Frontal cortex (tissue), 4 donors: ENCODE results near the gene FBXO33. TPM values are rescaled to one million over a fixed set of nuclear protein-coding genes. Genes with fewer than 3 reads are reported as not detected.

Experiments used
- DNase-seq, 2 donors: peaks; one replicate each; pipeline ENCODE4 v3.0.0; 2012; ENCODE audit warnings: low spot score in 2 of 2
- FAIRE-seq: peaks from 2 replicates; lab custom pipeline; 2012; peaks lifted over from hg19 to GRCh38; lab: Jason Lieb, UNC
- total RNA-seq: library from RNA; depleted of rRNA; stranded (reverse); fragments of >200 nt; gene quantifications from one replicate; pipeline ENCODE4 v1.2.3, GENCODE V29; 2014
- donor health status: control.
- donor health status: control.
- donor health status: control.

The FBXO33 gene
- total RNA-seq, 1 donor from 2014 or later = 24.5 TPM

DNA sequence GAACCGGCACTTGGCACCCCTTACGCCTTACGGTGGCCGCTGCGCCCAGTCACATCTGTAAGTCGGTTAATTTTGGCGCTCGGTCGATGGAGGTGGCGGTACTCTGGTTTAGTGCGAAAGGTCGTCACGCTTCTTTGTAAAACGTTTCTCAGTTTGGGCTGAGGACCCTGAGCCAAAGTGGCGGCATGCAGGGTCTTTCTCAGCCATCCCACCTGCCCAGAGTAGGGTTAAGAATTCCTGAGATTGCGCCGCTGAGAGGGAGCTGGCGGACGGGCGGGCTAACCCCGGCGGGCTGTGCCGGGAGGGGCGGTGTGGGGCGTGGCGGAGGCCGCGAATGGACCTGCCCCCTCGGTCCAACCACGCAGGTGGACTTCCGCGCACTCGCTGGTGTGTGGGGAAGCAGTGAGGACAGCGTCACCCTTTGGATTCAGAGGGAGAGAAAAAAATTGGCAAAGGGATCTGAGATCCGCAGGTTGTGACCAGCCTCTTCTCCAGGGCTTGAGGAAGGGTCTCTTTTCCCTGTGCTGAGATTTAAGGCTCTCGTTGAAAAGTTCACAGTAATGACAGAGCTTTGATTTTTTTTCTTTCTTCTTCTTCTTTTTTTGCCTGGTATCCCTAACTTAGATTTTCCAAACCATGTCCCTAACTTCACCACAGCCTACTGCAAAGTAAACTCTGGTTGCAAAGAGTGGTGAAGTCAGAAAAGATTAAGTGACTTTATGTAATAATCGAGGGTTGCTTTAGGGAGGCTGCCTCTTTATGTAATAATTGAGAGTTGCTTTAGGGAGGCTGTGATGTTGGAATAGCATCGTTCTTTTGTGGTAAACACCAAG is 602 bp upstream of the FBXO33 start:
- no peak for FAIRE-seq
- peak; percentile 67 to 73 for DNase-seq

DNA sequence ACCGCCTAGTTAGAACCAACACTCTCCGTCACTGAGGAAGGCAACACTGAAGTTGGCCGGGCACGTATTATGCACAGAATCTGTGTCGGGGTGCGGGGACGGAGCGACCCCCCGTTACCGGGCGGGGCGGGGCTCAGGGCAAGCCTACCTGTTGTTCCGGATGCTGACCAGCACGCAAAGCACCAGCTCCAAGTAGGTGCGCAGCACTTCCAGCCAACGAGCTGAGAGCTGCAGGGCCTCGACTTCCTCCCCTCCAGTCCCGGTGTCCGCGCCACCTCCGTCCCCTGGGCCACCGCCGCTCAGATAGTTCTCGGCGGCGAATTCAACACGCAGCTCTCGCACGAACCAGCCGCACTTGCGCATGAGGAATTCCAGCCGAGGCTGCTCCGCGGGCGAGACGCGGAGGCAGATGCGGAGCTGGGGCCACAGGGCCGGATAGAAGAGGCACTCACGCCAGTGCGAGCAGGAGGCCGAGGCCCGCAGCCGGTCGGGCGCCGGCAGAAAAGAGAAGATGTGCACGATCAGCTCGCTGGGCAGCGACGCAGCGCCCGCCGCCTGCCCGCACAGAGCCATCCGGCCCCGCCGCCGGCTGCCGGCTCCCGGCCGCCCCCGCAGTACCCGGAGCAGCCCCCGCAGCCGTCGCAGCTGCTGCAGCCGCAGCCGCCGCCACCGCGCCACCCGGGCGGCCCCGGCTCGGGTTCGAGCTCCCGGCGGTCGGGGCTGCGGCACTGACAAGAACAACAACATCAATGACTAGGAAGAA is 636 bp downstream of the FBXO33 start:
- DNase-seq (no peak), FAIRE-seq (no peak)

DNA sequence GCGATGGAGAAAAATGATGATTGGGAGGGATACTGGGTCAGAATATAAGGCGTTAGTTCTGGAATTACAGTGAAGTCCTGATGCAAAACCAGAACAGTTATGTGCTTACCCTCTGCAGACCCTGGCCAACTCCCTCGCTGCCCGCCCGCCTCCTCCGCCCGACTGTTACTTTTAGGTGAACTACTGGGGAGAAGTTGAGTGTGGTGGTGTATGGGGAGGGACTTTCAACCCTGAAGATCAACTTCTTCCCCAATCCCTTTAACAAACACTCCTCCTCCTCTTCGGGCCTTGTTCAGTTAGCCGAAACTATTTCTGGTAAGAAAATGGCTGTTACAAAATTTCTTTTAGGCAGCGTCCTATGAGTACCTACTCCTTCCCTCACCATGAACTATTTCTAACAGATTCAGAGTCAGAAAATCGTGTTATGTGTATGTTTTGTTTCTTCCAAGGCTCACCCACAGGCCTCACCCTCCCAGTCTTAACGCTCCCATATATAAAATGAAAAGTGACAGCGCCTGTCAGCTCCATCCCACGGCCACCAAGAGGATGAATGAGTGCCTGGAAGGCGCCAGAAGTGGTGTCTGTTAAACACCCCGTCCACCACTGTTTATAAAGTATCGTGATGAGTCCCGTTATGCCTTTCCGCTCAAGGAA is 1.3 kb downstream of the FBXO33 start:
- FAIRE-seq (no peak), DNase-seq (no peak)

DNA sequence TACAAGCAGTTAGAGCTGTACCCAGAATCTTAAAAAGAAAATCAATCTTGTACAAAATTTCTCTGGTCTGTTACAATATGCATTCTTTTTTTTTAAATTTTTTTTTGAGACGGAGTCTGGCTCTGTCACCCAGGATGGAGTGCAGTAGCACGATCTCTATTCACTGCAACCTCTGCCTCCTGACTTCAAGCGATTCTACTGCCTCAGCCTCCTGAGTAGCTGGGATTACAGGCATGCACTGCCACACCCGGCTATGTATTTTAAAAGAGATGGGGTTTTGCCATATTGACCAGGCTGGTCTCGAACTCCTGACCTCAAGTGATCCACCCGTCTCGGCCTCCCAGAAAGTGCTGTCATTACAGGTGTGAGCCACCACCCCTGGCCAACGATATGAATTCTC is 4.1 kb downstream of the FBXO33 start:
- FAIRE-seq (no peak), DNase-seq (no peak)

DNA sequence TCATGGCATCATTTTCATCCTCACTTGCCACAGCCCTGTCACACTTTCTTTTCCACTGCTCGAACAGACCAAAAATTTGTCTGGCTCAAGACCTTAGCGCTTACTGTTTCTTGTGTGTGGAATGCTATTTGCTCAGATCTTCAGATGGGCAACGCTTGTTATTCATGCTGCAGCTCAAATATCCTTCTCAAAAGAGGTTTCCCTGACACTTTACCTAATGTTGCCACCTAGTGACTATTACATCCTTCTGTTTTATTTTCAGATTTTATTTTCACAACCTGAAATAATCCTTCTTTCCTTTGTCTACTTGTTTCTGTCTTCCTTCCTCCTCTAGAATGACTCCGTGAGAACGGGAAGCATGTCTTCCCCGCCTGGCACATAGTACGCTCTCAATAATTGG is 5.6 kb downstream of the FBXO33 start:
- FAIRE-seq = no peak

DNA sequence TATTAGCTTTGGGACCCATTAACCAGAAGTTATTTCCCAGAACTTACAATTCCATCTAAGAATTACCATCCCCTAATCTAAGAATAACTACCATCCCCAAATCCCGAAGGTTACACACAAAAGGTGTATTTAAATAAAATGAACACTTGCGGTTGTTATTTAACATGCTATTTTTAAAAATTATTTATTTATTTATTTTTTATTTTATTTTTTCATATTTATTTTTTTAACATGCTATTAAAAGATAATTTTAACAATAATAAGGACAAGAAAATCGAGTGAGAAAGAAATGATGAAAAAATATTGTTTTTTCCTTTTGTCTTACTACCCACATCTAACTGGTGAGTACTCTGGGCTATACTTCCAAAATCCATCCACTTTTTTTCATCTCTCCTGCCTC is 6.3 kb downstream of the FBXO33 start:
- DNase-seq (no peak), FAIRE-seq (peak; percentile 96)

More for the DNA sequence above, 5.6 kb downstream of the FBXO33 start:
- DNase-seq = no peak

DNA sequence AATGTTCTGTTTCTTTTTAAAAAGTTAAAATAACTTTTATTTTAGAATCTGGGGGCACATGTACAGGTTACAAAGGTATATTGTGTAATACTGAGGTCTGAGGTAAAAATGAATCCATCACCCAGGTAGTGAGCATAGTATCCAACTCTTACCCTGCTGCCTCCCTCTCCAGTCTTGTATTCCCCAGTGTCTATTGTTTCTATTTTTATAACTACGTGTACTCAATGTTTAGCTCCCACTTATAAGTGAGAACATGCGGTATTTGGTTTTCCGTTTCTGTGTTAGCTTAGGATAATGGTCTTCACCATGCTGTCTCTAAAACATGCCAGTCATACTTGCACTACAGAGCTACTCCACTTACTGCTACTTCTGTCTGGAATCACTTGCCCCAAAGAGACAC is 8.4 kb downstream of the FBXO33 start:
- no peak for DNase-seq
- no peak for FAIRE-seq

DNA sequence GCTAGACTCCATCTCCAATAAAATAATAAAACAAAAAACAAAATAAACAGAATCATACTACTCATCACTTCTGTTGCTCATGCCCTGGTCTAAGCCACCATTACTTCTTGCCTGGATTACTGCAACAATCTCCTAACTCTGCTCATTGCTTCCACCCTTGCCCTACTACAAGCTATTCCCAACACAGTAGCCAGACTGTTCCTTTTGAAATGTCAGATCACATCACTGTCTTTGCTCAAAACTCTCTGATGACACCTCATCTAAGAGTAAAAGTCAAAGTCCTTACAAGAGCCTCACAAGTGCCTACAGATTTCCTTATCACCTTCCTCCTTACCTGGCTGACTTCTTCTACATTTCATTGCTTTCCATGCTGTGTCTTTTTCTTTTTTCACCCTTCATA is 10.0 kb downstream of the FBXO33 start:
- FAIRE-seq (no peak), DNase-seq (no peak)

DNA sequence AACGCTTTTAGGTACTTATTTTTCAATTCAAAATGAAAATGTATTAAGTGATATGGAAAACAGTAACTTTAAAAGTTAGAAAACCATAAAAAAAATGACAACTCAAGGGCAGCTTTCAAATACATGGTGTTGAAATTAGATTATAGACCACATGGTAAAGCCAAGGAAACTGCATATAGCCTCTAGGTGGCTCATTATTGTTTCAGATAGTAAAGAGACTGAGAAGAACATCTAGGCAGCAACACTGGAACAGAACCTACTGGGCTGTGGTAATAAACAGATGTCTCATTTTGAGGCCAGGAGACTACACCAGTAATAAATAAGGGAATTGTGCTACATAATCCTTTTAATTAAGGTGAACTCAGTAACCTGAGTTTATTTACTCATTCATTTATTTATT is 13.0 kb downstream of the FBXO33 start:
- FAIRE-seq (no peak), DNase-seq (no peak)

DNA sequence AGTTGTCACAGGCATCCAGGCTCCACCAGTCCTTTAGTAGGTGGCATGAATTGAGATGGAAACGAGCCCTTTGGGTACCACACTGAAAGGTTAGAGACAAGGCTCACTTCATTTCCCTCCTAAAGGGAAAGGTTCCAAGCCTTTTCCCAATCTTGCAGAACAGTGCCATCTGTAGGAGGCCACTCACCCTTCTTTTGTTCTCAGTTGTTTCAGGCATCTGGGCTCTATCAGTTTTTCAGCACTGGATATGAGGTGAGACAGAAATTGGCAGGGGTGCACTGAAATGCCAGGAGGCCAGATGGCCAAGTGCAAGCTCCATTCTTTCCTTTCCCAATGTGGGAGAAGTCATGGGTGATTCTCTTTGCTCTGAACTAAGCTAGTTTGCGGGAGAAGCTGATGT is 15.2 kb downstream of the FBXO33 start:
- DNase-seq (no peak), FAIRE-seq (no peak)

DNA sequence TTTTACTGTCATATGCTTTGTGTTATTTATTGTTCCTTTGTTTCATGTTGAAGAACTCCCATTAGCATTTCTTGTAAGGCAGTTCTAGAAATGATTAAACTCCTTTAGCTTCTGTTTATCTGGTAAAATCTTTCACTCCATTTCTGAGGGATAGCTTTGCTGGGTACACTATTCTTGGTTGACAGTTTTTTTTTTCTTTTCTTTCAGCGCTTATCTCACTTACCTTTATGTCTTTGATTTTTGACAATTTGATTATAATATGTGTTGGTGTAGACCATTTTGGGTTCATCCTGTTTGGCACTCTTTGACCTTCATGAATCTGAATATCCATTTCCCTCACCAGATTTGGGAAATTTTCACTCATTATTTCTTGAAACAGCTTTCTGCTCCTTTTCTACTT is 16.2 kb downstream of the FBXO33 start:
- FAIRE-seq (no peak), DNase-seq (no peak)

DNA sequence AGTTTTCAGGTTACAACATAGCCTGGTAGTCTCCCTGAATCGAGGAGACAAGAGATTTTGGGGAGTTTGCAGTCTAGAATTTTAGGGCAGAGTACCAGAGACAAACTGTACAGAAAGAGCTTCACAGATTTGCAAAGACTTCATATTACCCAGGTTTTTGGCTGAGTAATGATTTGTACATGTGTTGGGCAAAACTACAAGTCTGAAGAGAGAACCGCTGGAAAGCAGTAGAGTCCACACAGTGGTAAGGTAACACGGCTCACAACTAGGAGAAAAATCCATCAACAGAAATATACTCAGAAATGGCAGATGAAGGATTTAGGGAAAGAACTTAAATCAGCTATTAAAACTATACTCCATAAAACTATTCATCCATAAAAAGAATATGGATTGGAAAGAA is 25.7 kb downstream of the FBXO33 start:
- DNase-seq (no peak), FAIRE-seq (no peak)

DNA sequence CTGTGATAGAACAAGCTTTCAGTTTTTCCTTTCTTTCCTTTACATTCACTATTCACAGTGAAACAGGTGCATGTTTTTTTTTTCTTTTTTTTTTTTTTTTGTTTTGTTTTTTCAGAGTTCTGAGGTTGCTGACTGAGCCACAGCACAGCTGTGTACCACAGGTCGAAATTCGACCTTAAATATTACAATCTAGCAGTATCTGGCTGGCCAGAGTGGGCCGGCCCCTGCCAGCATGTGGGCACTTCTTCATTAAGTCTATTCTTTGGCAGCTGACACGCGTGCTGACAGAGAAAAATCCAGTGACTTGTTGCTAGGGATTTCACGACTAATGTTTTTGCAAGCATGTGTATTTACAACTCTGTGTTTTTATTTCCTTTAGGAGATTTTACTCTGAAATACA is 33.9 kb downstream of the FBXO33 start:
- no peak for DNase-seq
- FAIRE-seq = no peak

DNA sequence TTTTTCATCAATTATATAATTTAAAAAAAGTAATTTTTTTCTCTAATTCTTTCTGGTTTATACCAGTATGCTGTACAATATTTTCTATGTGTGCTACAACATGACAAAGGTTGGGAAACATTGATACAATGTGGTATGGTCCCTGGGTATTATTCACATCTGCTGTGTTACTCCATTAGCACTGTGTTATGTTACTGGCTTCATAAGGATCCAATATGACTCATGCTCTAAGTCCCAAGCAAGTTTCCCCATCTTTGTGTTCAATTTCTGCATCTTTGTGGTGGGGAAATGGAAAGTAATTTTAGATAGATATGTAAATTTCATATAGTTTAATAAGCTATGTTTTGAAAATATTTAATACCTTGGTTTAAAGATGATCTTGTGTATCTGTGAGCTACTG is 35.8 kb downstream of the FBXO33 start:
- FAIRE-seq (peak; percentile 44), DNase-seq (no peak)

DNA sequence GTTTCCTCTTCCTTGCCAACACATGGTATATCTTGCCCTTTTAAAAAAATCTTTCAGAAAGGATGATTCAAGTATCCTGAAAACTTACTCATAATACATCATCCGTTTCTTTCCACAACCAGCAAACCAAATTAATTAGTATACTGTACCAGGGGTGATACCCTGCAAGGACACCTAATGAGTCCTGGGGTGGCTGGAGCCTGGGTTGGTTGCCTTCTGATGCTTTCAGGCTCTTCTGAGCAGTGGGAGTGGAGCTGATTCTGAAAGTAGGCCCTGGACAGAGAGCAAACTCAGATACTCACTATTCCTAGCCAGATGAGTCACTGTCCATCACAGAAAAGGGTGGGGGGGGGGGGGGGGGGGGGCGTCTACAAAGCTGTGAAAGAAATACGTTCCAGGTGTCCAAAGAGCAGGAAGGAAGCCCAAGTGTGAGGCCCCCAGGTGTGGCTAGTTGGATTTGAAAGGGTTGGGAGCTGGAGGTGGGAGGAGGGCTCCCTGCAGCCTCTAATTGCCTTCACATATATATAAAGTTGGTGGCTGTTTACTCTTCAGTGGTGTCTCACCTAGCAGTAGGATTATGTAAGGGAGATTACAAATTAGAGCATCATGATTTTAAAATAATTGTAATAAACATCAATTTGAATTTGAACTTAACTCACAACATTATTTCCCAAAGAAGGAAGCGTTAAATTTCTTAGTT is 36.5 kb downstream of the FBXO33 start:
- FAIRE-seq (no peak), DNase-seq (no peak)

DNA sequence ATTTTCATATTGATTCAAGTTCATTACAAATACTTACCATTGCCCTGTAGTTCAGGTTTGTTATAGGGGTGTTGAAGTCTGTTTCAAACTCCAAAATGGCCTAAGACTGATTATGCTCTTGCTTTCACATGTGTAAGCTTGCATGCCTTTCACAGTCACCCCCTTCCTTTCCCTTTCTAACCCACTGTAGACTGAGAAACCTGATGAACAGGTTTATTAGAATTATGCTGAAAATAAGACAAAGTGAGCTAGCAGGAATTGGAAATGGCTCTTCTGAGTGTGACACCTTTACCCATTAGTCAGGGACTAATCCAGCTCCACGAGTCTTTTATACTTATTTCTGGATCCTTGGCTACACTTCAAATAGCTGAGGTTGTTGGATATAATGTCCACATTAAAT is 38.9 kb downstream of the FBXO33 start:
- no peak for DNase-seq
- FAIRE-seq = no peak

DNA sequence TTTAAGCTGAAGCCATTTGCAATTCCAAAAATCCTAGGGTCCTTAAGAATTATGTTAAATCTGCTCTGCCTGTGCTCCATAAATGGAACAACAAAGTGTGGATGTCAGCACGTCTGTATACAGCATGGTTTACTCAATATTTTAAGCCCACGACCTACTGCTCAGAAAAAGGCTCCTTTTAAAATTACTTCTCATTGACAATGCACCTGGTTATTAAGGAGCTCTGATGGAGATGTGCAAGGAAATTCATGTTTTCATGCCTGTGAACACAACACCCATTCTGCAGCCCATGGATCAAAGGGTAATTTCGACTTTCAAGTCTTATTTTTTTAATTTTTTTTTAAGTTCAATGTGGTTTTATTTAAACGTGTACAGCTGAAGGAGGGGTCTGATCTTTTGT is 48.1 kb downstream of the FBXO33 start:
- FAIRE-seq (no peak), DNase-seq (no peak)

DNA sequence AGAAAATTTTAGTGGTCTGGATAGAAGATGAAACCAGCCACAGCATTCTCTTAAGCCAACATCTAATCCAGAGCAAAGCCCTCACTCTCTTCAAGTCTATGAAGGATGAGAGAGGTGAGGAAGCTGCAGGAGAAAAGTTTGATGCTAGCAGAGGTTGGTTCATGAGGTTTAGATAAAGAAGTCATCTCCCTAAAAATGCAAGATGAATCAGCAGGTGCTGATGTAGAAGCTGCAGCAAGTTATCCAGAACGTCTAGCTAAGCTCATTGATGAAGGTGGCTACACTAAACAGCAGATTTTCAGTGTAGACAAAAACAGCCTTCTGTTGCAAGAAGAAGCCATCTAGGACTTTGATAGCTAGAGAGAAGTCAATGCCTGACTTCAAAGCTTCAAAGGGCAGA is 48.5 kb downstream of the FBXO33 start:
- FAIRE-seq (no peak), DNase-seq (no peak)

DNA sequence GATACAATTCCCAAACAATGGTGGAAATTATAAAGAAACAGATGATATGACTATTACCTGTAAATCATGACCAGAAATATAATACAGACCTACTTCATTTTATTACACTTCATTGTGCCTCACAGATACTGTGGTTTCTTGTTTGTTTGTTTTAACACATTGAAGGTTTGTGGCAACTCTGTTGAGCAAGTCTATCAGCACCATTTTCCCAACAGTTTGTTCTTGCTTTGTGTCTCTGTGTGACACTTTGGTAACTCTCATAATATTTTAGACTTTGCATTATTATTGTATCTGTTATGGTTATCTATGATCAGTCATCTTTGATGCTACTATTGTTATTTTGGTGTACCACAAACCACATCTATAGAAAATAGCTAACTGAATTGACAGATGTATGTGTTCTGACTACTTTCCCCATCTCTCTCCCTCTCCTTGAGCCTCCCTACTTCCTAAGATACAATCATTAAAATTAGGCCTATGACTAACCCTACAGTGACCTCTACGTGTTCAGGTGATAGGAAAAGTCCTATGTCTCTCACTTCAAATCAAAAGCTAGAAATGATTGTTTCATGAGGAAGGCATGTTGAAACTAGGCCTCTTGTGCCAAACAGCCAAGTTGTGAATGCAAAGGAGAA is 49.1 kb downstream of the FBXO33 start:
- FAIRE-seq = no peak
- DNase-seq = no peak

DNA sequence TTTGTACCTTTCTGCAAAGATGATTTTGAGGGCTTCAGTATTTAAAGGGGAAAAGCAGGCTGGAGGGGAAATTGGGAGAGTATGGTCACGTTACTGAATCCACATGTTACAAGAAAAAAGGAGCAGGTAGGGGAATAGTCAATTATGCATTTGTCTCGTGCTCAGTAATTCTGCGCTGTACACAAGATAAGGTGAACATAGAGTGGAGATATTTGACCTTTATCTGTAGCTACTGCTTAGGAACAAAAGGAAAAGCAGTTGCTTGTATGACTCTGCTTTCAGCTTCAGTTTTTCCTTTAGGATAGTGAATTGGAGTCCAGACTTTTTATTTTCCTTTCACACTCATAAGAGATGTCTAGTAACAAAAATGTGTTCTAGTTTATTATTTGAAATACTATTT is 49.8 kb downstream of the FBXO33 start:
- no peak for DNase-seq
- peak; percentile 33 for FAIRE-seq
